Neural cell (in vitro differentiated cells): ENCODE data around the gene ARHGAP35.

ENCODE experiments used
- EZH2 ChIP-seq: fragments of 200-600, 300-800 bp; shearing (Covaris generic), sonication (generic); IDR thresholded peaks from 2 replicates; pipeline ENCODE4 v1.6.1; 2014; ENCODE audit warnings: antibody characterized with exemption, low read length, borderline replicate concordance, mild to moderate bottlenecking; ENCODE audit not compliant: insufficient read depth, poor library complexity, severe bottlenecking
- TF ChIP-seq, protein P1 (sequence below): fragments of 450-650 bp; IDR thresholded peaks from 2 replicates; pipeline ENCODE4 v1.5.1; 2014; ENCODE audit warnings: antibody characterized with exemption, mild to moderate bottlenecking, moderate library complexity; ENCODE audit not compliant: poor library complexity, severe bottlenecking

DNA sequence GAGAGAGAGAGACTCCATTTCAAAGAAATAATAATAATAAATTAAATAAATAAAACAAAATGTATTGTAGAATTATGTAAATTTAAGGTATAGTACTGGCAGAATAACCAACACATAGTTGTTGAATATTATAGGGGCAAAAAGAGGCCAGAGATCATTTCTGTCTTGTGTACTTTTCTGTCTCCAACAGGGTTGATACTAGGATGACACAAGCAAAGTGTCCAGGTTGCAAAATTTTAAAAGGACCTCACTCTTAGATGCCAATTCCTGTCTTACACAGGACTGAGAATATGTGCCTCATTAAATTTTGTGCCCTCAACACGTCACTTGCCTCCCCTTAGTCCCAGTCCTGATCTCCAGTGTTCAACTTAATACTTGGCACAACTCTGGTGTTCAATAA lies 8.0 kb upstream of the ARHGAP35 start:
- TF ChIP-seq, protein P1, sequence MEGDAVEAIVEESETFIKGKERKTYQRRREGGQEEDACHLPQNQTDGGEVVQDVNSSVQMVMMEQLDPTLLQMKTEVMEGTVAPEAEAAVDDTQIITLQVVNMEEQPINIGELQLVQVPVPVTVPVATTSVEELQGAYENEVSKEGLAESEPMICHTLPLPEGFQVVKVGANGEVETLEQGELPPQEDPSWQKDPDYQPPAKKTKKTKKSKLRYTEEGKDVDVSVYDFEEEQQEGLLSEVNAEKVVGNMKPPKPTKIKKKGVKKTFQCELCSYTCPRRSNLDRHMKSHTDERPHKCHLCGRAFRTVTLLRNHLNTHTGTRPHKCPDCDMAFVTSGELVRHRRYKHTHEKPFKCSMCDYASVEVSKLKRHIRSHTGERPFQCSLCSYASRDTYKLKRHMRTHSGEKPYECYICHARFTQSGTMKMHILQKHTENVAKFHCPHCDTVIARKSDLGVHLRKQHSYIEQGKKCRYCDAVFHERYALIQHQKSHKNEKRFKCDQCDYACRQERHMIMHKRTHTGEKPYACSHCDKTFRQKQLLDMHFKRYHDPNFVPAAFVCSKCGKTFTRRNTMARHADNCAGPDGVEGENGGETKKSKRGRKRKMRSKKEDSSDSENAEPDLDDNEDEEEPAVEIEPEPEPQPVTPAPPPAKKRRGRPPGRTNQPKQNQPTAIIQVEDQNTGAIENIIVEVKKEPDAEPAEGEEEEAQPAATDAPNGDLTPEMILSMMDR, result no peak
- no peak for TF ChIP-seq EZH2
